PC-3 (cell line): ENCODE data around the gene PRL. TPM values are rescaled to one million over a fixed set of nuclear protein-coding genes. Genes with fewer than 3 reads are reported as not detected.

Experiments
- ATAC-seq: fragments of 200-7000 bp; cut with Tn5 transposase; 2 replicates; pipeline ENCODE4 v1.9.1; 2020; ENCODE audit warnings: mild to moderate bottlenecking, moderate library complexity
- BruUV-seq: library from RNA; stranded (reverse); fragments of 400-500 nt; replicated peaks from 2 replicates; lab custom pipeline; 2021; lab: Mats Ljungman, UMichigan
- CTCF ChIA-PET: fragments of 300-600 bp; sonication (Branson Sonifier 250); formaldehyde crosslinking; loops from one replicate; lab custom pipeline; 2022; ENCODE audit warnings: antibody characterized with exemption; lab: Charles Lee
- POLR2A ChIA-PET: fragments of 300-600 bp; sonication (Branson Sonifier 250); formaldehyde crosslinking; loops from one replicate; lab custom pipeline; 2022; ENCODE audit warnings: antibody characterized with exemption; ENCODE audit not compliant: unreplicated experiment; lab: Charles Lee
- DNase-seq: peaks from one replicate; pipeline ENCODE4 v3.0.0-alpha.2; 2015
- H2AFZ ChIP-seq: fragments of 300-600 bp; sonication (generic); 2 replicates; pipeline ENCODE4 v1.6.0; 2016; ENCODE audit warnings: antibody characterized with exemption, low read length
- H3F3A ChIP-seq: fragments of 300-600 bp; sonication (generic); one replicate; pipeline ENCODE4 v1.6.0; 2017; ENCODE audit warnings: antibody characterized with exemption, low read length, control low read depth, mild to moderate bottlenecking; ENCODE audit not compliant: unreplicated experiment
- H3K27ac ChIP-seq: fragments of 300-600 bp; sonication (generic); 2 replicates; pipeline ENCODE4 v1.5.1; 2016; ENCODE audit warnings: mild to moderate bottlenecking, low read length
- H3K27me3 ChIP-seq: fragments of 300-600 bp; sonication (generic); 2 replicates; pipeline ENCODE4 v1.6.1; 2016; ENCODE audit warnings: low read length, mixed read lengths
- H3K36me3 ChIP-seq: fragments of 300-600 bp; sonication (generic); 2 replicates; pipeline ENCODE4 v1.6.1; 2016; ENCODE audit warnings: low read depth, mixed run types, low read length, mixed read lengths
- H3K4me1 ChIP-seq: fragments of 300-600 bp; sonication (generic); 2 replicates; pipeline ENCODE4 v1.5.1; 2016; ENCODE audit warnings: low read length; ENCODE audit not compliant: insufficient read depth
- H3K4me2 ChIP-seq: fragments of 300-600 bp; sonication (generic); 2 replicates; pipeline ENCODE4 v1.6.0; 2016; ENCODE audit warnings: low read length
- H3K4me3 ChIP-seq: fragments of 300-600 bp; sonication (generic); 2 replicates; pipeline ENCODE4 v1.5.1; 2016; ENCODE audit warnings: mild to moderate bottlenecking, low read length, mixed read lengths
- H3K79me2 ChIP-seq: fragments of 300-600 bp; sonication (generic); 2 replicates; pipeline ENCODE4 v1.6.1; 2017; ENCODE audit warnings: low read length, mixed read lengths
- H3K9ac ChIP-seq: fragments of 300-600 bp; sonication (generic); 2 replicates; pipeline ENCODE4 v1.6.0; 2016; ENCODE audit warnings: mild to moderate bottlenecking, low read length
- H3K9me2 ChIP-seq: fragments of 300-600 bp; sonication (generic); replicated peaks from 2 replicates; pipeline ENCODE4 v1.6.1; 2016; ENCODE audit warnings: mixed run types, low read length, mixed read lengths
- H3K9me3 ChIP-seq: fragments of 300-600 bp; sonication (generic); 2 replicates; pipeline ENCODE4 v1.6.1; 2016; ENCODE audit warnings: low read length, mixed read lengths
- H4K20me1 ChIP-seq: fragments of 300-600 bp; sonication (generic); 2 replicates; pipeline ENCODE4 v1.6.1; 2016; ENCODE audit warnings: low read length, mixed read lengths
- EZH2 ChIP-seq: fragments of 300-600 bp; sonication (generic); IDR thresholded peaks from one replicate; pipeline ENCODE4 v1.6.1; 2017; ENCODE audit warnings: antibody characterized with exemption, mild to moderate bottlenecking, low read length; ENCODE audit not compliant: unreplicated experiment
- EZH2phosphoT487 ChIP-seq: fragments of 300-600 bp; sonication (generic); IDR thresholded peaks from 2 replicates; pipeline ENCODE4 v1.6.1; 2018; ENCODE audit warnings: mild to moderate bottlenecking, antibody characterized with exemption, low read length, borderline replicate concordance
- intact Hi-C: fragments of 100-400 bp; cut with micrococcal nuclease; formaldehyde crosslinking; loops from 2 replicates; pipeline ENCODE4 v1.9.0; 2023
- total RNA-seq: library from RNA; depleted of rRNA; stranded (reverse); fragments of >200 nt; gene quantifications from 2 replicates; pipeline ENCODE4 v1.2.3, GENCODE V29; 2014
- TF ChIP-seq, protein P1 (sequence below): fragments of 300-600 bp; sonication (generic); conservative IDR thresholded peaks from 2 replicates; pipeline ENCODE4 v1.5.1; 2017; ENCODE audit warnings: antibody characterized with exemption, low read depth, mild to moderate bottlenecking, low read length

Gene PRL
- total RNA-seq, 1 experiment from 2014 or later: not detected

DNA sequence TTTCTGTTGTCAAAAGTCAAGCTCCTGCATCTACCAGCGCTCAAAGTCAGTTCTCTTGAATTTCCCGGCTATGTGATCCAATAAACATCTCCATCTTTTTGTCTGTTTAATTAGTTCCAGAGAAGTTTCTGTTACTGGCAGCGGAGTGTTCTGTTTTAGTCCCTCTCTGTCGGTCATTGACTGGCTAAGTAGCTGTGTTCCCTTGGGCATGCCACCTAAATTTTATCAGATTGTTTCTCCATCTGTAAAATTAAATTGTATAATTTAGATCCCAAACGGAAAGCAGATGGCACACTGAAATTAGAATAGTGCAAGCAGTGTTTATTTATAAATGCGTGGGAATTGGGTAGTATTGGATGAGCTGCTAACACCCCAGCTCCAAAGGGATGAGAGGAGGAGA lies 29.7 kb upstream of the PRL start:
- Histone ChIP-seq H3K9me2 (no peaks in the 10 kb centered on the region), H3K36me3 (no peaks in the 10 kb centered on the region), H3K79me2 (no peaks in the 10 kb centered on the region), H3K27me3 (no peaks in the 10 kb centered on the region), H3K4me1 (no peaks in the 10 kb centered on the region), H3K27ac (no peak overlapping the region), H3K4me3 (no peak overlapping the region), H4K20me1 (no peaks in the 10 kb centered on the region), H2AFZ (no peak overlapping the region), H3K4me2 (no peak overlapping the region), H3K9ac (no peak overlapping the region), H3F3A (no peaks in the 10 kb centered on the region), H3K9me3 (no peaks in the 10 kb centered on the region)
- ATAC-seq (no peak), DNase-seq (no peak)
- BruUV-seq: no TSS peak
- intact Hi-C loops: no loop called here
- ChIA-PET CTCF (no interaction called here), POLR2A (no interaction called here)
- TF ChIP-seq EZH2 (no peak), EZH2phosphoT487 (no peak)
- TF ChIP-seq, protein P1, sequence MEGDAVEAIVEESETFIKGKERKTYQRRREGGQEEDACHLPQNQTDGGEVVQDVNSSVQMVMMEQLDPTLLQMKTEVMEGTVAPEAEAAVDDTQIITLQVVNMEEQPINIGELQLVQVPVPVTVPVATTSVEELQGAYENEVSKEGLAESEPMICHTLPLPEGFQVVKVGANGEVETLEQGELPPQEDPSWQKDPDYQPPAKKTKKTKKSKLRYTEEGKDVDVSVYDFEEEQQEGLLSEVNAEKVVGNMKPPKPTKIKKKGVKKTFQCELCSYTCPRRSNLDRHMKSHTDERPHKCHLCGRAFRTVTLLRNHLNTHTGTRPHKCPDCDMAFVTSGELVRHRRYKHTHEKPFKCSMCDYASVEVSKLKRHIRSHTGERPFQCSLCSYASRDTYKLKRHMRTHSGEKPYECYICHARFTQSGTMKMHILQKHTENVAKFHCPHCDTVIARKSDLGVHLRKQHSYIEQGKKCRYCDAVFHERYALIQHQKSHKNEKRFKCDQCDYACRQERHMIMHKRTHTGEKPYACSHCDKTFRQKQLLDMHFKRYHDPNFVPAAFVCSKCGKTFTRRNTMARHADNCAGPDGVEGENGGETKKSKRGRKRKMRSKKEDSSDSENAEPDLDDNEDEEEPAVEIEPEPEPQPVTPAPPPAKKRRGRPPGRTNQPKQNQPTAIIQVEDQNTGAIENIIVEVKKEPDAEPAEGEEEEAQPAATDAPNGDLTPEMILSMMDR: no peak

DNA sequence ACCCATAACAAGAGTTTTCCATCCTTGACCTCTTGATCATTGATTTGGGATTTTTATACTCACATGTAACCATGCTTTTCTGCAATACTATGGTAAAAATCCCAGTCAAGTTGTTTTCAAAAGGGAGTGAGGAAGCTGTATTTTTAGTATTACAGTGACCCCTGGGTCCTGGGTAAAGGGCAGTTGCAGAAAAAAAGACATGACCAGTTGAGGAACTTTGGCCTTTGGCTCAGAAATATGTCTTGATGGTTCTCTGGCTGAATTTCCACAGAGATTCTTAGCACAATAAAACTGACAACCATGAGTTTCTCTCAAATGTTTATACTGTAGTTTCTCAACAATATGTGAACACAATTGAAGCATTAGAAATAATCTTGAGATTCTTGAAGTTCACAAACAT lies 28.6 kb upstream of the PRL start:
- H3K27ac ChIP-seq: no peak overlapping the region
- POLR2A ChIA-PET: no interaction called here
- no peaks in the 10 kb centered on the region for H3K79me2 ChIP-seq
- no TSS peak for BruUV-seq
- no peaks in the 10 kb centered on the region for H3F3A ChIP-seq
- intact Hi-C loops: no loop called here
- peaks cover 5% of the 10 kb centered on the region for H3K4me1 ChIP-seq
- no peaks in the 10 kb centered on the region for H4K20me1 ChIP-seq
- H3K9ac ChIP-seq: no peak overlapping the region
- no peak for DNase-seq
- TF ChIP-seq EZH2phosphoT487: no peak
- TF ChIP-seq EZH2: no peak
- TF ChIP-seq, protein P1: no peak
- no peaks in the 10 kb centered on the region for H3K9me2 ChIP-seq
- no peaks in the 10 kb centered on the region for H3K9me3 ChIP-seq
- H2AFZ ChIP-seq: no peak overlapping the region
- no peak overlapping the region for H3K4me2 ChIP-seq
- ATAC-seq: no peak
- no peaks in the 10 kb centered on the region for H3K27me3 ChIP-seq
- no peak overlapping the region for H3K4me3 ChIP-seq
- H3K36me3 ChIP-seq: no peaks in the 10 kb centered on the region
- CTCF ChIA-PET: no interaction called here

DNA sequence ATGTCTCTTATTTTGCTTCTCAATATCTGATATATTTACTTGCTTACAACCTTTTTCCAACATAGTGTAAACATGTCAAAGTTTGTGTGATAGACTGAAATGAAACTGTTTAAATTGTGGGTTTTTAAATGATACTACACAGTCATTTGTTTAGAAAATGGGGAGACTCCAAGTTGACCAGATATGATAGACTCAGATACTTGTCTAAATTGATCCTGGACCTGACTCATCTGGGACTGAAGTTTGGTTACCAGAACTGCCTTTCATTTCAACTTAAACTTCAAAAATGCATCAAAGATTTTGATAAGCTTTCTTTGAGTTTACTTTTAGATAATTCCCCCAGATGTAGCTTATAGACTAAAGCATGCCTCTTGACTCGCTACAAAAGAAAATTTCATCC lies 27.0 kb upstream of the PRL start:
- no peaks in the 10 kb centered on the region for H4K20me1 ChIP-seq

More for the DNA sequence above, 27.0 kb upstream of the PRL start:
- Histone ChIP-seq H3K4me3 (no peak overlapping the region), H3F3A (no peaks in the 10 kb centered on the region), H3K9ac (no peak overlapping the region), H3K9me3 (no peaks in the 10 kb centered on the region), H3K36me3 (no peaks in the 10 kb centered on the region), H3K4me1 (peaks cover 8% of the 10 kb centered on the region), H3K27ac (no peak overlapping the region), H3K79me2 (no peaks in the 10 kb centered on the region), H3K27me3 (no peaks in the 10 kb centered on the region), H3K9me2 (no peaks in the 10 kb centered on the region), H3K4me2 (no peak overlapping the region), H2AFZ (no peak overlapping the region)
- ATAC-seq: no peak
- ChIA-PET CTCF (no interaction called here), POLR2A (no interaction called here)
- BruUV-seq: no TSS peak
- TF ChIP-seq, protein P1: no peak
- intact Hi-C loops: no loop called here
- no peak for DNase-seq
